Tibial nerve (tissue), 4 donors: Measurements from ENCODE around the gene GPR55. TPM values are rescaled to one million over a fixed set of nuclear protein-coding genes. Genes with fewer than 3 reads are reported as not detected.

ENCODE experiments used
- DNase-seq, 2 donors: peaks; one replicate each; pipeline ENCODE4 v3.0.0-alpha.2; 2019; ENCODE audit warnings: low spot score in 2 of 2
- H3K27ac ChIP-seq, 4 donors: fragments of 200-600 bp; sonication (generic) in 3 of 4; one replicate each; pipeline ENCODE4 v1.5.1; 2017 to 2019; ENCODE audit warnings: mild to moderate bottlenecking in 1 of 4
- H3K27me3 ChIP-seq, 2 donors: fragments of 200-600 bp; sonication (generic) in 1 of 2; one replicate each; pipeline versions ENCODE4 v1.5.1 to v1.6.0; 2017 to 2019
- H3K36me3 ChIP-seq, 3 donors: fragments of 200-600 bp; sonication (generic); one replicate each; pipeline ENCODE4 v1.5.1; 2018 to 2019
- H3K4me1 ChIP-seq, 4 donors: fragments of 200-600 bp; sonication (generic) in 3 of 4; one replicate each; pipeline ENCODE4 v1.5.1; 2017 to 2019
- H3K4me3 ChIP-seq, 4 donors: fragments of 200-600 bp; sonication (generic) in 3 of 4; one replicate each; pipeline ENCODE4 v1.5.1; 2017 to 2019; ENCODE audit warnings: mild to moderate bottlenecking in 1 of 4, moderate library complexity in 1 of 4
- H3K9me3 ChIP-seq, 4 donors: fragments of 200-600 bp; sonication (generic) in 3 of 4; one replicate each; pipeline ENCODE4 v1.5.1; 2017 to 2019
- EP300 ChIP-seq, 2 donors: sonication (generic); formaldehyde crosslinking; IDR thresholded peaks; one replicate each; pipeline ENCODE4 v1.6.1; 2017; ENCODE audit warnings: antibody characterized with exemption in 2 of 2, mild to moderate bottlenecking in 1 of 2
- POLR2A ChIP-seq, 2 donors: fragments of 450-650 bp; IDR thresholded peaks; one replicate each; pipeline ENCODE4 v1.6.1; 2017; ENCODE audit warnings: antibody characterized with exemption in 2 of 2, mild to moderate bottlenecking in 2 of 2, moderate library complexity in 2 of 2
- WGBS, 2 donors: methylation state at CpG; one replicate each; pipeline ENCODE4 v1.1.5; 2018; 5-methylcytosine and 5-hydroxymethylcytosine counted together
- total RNA-seq, 4 donors: library from RNA; depleted of rRNA; stranded (reverse); fragments of >200 nt; gene quantifications; one replicate each; pipeline ENCODE4 v1.1.0, GENCODE V29; 2016
- TF ChIP-seq, protein P1 (sequence below), 5 experiments: fragments of 200-600 bp in 3 of 5; fragments of 450-650 bp in 2 of 5; sonication (generic) in 3 of 5; IDR thresholded peaks; one replicate each; pipeline ENCODE4 v1.5.1; 2016 to 2019; ENCODE audit warnings: antibody characterized with exemption in 5 of 5, mild to moderate bottlenecking in 3 of 5, moderate library complexity in 2 of 5

The GPR55 gene
- total RNA-seq, 4 donors from 2014 or later = 0.21 TPM; not detected in 3

DNA sequence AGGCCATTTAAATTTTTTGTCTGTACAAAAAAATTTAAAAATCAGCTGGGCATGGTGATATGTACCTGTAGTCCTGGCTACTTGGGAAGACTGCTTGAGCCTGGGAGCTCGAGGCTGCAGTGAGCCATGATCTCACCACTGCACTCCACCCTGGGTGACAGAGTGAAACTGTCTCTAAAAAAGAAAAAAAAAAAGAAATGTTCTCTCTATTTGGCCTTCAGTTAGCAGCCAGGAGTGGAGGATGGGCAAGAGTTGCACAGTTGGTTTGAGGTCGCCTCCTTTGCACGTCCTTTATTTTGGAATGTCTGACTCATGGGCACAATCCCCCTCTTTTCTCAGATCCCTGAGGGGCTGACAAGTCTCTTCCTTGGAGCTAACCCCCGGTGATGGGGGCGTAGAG lies 34.0 kb downstream of the GPR55 start:
- Histone ChIP-seq H3K4me1 (peaks cover 0 to 8% (median 0%) of the 10 kb centered on the region in 4 donors), H3K36me3 (no peaks in the 10 kb centered on the region), H3K4me3 (no peak overlapping the region), H3K27me3 (peaks cover 0 to 4% of the 10 kb centered on the region in 2 donors), H3K27ac (no peak overlapping the region), H3K9me3 (peaks cover 0 to 8% (median 0%) of the 10 kb centered on the region in 4 donors)
- no peak for DNase-seq
- TF ChIP-seq POLR2A (IDR thresholded peaks at IDR 0.05) (no peak), EP300 (IDR thresholded peaks at IDR 0.05) (no peak)
- TF ChIP-seq, protein P1, sequence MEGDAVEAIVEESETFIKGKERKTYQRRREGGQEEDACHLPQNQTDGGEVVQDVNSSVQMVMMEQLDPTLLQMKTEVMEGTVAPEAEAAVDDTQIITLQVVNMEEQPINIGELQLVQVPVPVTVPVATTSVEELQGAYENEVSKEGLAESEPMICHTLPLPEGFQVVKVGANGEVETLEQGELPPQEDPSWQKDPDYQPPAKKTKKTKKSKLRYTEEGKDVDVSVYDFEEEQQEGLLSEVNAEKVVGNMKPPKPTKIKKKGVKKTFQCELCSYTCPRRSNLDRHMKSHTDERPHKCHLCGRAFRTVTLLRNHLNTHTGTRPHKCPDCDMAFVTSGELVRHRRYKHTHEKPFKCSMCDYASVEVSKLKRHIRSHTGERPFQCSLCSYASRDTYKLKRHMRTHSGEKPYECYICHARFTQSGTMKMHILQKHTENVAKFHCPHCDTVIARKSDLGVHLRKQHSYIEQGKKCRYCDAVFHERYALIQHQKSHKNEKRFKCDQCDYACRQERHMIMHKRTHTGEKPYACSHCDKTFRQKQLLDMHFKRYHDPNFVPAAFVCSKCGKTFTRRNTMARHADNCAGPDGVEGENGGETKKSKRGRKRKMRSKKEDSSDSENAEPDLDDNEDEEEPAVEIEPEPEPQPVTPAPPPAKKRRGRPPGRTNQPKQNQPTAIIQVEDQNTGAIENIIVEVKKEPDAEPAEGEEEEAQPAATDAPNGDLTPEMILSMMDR (IDR thresholded peaks at IDR 0.05) = no peak
- 29 to 31% methylated on average over 5 of the region's 5 CpGs for WGBS, 2 donors

DNA sequence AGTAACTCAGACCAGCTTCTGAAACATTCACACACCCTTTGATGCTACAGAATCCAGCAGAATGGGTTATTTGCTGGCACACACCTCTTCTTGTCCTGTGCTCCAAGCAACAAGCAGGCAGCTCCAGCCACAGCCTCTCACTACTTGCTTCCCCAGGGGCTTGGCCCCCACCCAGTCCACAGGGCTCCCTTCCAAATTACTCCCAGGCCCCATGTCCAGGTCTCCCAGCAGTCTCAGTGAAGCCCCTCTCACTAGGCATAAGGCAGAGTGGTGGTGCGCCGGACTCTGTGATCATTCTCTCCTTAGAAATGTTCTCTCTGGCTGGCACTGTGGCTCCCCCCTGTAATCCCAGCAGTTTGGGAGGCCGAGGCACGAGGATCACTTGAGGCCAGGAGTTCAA lies 34.4 kb downstream of the GPR55 start:
- Histone ChIP-seq H3K4me1 (peaks cover 0 to 8% (median 0%) of the 10 kb centered on the region in 4 donors), H3K27me3 (peaks cover 0 to 4% of the 10 kb centered on the region in 2 donors), H3K9me3 (peaks cover 0 to 8% (median 0%) of the 10 kb centered on the region in 4 donors), H3K27ac (no peak overlapping the region), H3K36me3 (no peaks in the 10 kb centered on the region), H3K4me3 (no peak overlapping the region)
- no peak for DNase-seq
- WGBS, 2 donors = 88 to 89% methylated on average over 4 of the region's 4 CpGs
- TF ChIP-seq, protein P1 (IDR thresholded peaks at IDR 0.05) = no peak
- TF ChIP-seq EP300 (IDR thresholded peaks at IDR 0.05) (no peak), POLR2A (IDR thresholded peaks at IDR 0.05) (no peak)

DNA sequence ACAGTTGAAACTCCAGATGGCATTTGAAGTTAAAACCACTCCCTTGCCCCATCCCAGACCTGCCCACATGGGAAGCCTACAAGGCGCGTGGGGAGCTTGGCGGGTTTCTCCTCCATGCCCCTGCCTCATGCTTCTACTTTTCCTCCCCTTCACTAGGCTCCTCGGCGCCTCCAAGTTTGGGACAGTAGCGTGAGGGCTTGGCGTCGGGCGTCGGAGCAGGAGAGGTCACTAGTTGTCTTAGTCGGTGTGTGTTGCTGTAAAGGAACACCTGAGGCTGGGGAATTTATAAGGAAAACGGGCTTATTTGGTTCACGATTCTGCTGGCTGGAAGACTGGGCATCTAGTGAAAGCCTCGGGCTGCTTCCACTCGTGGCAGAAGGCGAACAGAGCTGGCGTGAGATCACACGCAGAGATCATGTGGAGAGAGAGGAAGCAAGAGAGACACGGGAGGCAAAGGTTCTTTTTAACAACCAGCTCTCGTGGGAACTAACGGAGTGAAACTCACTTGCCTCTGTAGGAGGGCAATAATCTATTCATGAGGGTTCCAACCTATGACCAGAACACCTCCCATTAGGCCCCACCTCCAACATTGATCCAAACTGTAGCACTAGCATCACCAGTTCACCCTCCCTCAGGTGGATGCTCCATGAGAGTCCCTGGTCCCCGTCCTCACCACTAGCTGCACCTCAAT lies 35.0 kb downstream of the GPR55 start:
- H3K4me3 ChIP-seq = no peak overlapping the region
- no peak for TF ChIP-seq POLR2A (IDR thresholded peaks at IDR 0.05)
- no peak for TF ChIP-seq EP300 (IDR thresholded peaks at IDR 0.05)
- WGBS, 2 donors = 85 to 87% methylated on average over 22 of the region's 22 CpGs
- no peaks in the 10 kb centered on the region for H3K36me3 ChIP-seq
- peaks cover 0 to 8% (median 0%) of the 10 kb centered on the region in 4 donors for H3K4me1 ChIP-seq
- DNase-seq = no peak
- peaks cover 0 to 4% of the 10 kb centered on the region in 2 donors for H3K27me3 ChIP-seq
- no peak overlapping the region for H3K27ac ChIP-seq
- peaks cover 0 to 8% (median 0%) of the 10 kb centered on the region in 4 donors for H3K9me3 ChIP-seq

DNA sequence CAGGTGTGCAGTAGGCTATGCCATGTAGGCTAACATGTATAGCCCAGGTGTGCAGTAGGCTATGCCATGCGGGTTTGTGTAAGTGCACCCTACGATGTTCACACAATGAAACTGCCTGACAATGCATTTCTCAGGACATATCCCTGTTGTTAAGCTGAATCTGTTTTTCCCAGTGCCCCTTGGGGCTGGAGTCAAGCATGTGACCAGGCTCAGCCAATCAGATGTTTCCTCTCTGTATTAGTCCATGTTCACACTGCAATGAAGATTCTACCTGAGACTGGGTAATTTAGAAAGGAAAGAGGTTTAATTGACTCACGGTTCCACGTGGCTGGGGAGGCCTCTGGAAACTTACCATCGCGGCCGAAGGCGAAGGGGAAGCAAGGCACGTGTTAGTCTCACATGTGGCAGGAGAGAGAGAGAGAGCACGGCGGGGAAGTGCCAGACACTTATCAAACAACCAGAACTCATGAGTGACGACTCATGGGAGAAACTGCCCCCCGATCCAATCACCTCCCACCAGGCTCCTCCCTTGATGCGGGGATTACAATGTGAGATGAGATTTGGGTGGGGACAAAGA lies 36.1 kb downstream of the GPR55 start:
- 89 to 92% methylated on average over 14 of the region's 14 CpGs for WGBS, 2 donors
- Histone ChIP-seq H3K27ac (no peak overlapping the region), H3K4me1 (peaks cover 0 to 6% (median 0%) of the 10 kb centered on the region in 4 donors), H3K4me3 (no peak overlapping the region), H3K36me3 (no peaks in the 10 kb centered on the region), H3K9me3 (peaks cover 0 to 8% (median 0%) of the 10 kb centered on the region in 4 donors), H3K27me3 (peaks cover 0 to 4% of the 10 kb centered on the region in 2 donors)
- TF ChIP-seq POLR2A (IDR thresholded peaks at IDR 0.05) (no peak), EP300 (IDR thresholded peaks at IDR 0.05) (no peak)
- TF ChIP-seq, protein P1 (IDR thresholded peaks at IDR 0.05) = no peak
- no peak for DNase-seq

DNA sequence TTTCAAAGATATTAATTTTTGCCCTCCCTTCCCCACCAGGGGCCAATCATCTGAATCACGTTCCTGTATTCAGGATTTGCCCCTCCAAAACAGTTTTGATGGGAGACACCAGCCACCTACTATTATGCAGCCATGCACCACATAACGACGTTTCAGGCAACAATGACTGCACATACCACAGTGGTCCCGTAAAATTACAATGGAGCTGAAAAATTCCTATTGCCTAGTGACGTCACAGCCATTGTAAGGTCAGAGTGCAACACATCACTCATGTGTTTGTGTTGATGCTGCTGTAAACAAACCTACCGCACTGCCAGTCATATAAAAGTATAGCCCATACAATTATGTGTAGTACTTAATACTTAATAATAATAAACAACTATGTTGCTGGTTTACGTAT lies 37.7 kb downstream of the GPR55 start:
- H3K36me3 ChIP-seq = no peaks in the 10 kb centered on the region
- H3K27me3 ChIP-seq = peaks cover 0 to under 1% of the 10 kb centered on the region in 2 donors
- DNase-seq = no peak
- peaks cover 0 to 6% (median 0%) of the 10 kb centered on the region in 4 donors for H3K9me3 ChIP-seq
- H3K4me3 ChIP-seq = no peak overlapping the region
- 56 to 63% methylated on average over 7 of the region's 7 CpGs for WGBS, 2 donors
- H3K4me1 ChIP-seq = no peaks in the 10 kb centered on the region
- H3K27ac ChIP-seq = peak overlapping the region in 3 of 4 donors; percentile 30 to 81 (median 72)
- no peak for TF ChIP-seq POLR2A (IDR thresholded peaks at IDR 0.05)
- TF ChIP-seq, protein P1 (IDR thresholded peaks at IDR 0.05) = no peak
- TF ChIP-seq EP300 (IDR thresholded peaks at IDR 0.05) = no peak
